GM12875 (cell line): ENCODE data around the gene CST9.

Source experiments
- H3K4me3 ChIP-seq: one replicate; pipeline ENCODE4 v1.5.1; 2011; ENCODE audit warnings: low read depth, low read length, control low read depth
- CTCF ChIP-seq: IDR thresholded peaks from 2 replicates; pipeline ENCODE4 v1.5.1; 2011; ENCODE audit warnings: low read depth, mild to moderate bottlenecking, control low read depth, inconsistent platforms, low read length, moderate library complexity, borderline replicate concordance; ENCODE audit not compliant: insufficient read depth

Gene CST9

GRCh38 chr20:23651117-23651516 lies 45.4 kb upstream of the CST9 start:
- H3K4me3 ChIP-seq: no peak overlapping the region
- TF ChIP-seq CTCF: no peak

- TF ChIP-seq CTCF: no peak
- H3K4me3 ChIP-seq: no peak overlapping the region
Observed at GRCh38 chr20:23649830-23650417, 44.2 kb upstream of the CST9 start.

GRCh38 chr20:23649242-23649641 lies 43.5 kb upstream of the CST9 start:
- no peak for TF ChIP-seq CTCF

GRCh38 chr20:23647346-23647745 lies 41.6 kb upstream of the CST9 start:
- no peak for TF ChIP-seq CTCF
- no peak overlapping the region for H3K4me3 ChIP-seq

More at GRCh38 chr20:23649242-23649641, 43.5 kb upstream of the CST9 start:
- no peak overlapping the region for H3K4me3 ChIP-seq

- no peak for TF ChIP-seq CTCF
- no peak overlapping the region for H3K4me3 ChIP-seq
Observed at GRCh38 chr20:23646106-23646873, 40.6 kb upstream of the CST9 start.

GRCh38 chr20:23645575-23645974 lies 39.9 kb upstream of the CST9 start:
- TF ChIP-seq CTCF: no peak
- H3K4me3 ChIP-seq: no peak overlapping the region

GRCh38 chr20:23644164-23644563 lies 38.4 kb upstream of the CST9 start:
- TF ChIP-seq CTCF: no peak
- H3K4me3 ChIP-seq: no peak overlapping the region
